RWPE2 (cell line): Measurements from ENCODE around the gene KRTAP1-4.

Experiments used
- ATAC-seq: fragments of 200-7000 bp; cut with Tn5 transposase; 3 replicates; pipeline ENCODE4 v1.9.1; 2021; ENCODE audit warnings: low read depth
- DNase-seq: peaks from one replicate; pipeline ENCODE4 v3.0.0-alpha.2; 2020; ENCODE audit warnings: low spot score
- H3K27ac ChIP-seq: fragments of 450-650 bp; 2 replicates; pipeline ENCODE4 v1.5.1; 2017; ENCODE audit warnings: mild to moderate bottlenecking; ENCODE audit not compliant: poor library complexity, severe bottlenecking
- H3K27me3 ChIP-seq: fragments of 250-450 bp; sonication (Bioruptor Pico); 2 replicates; pipeline ENCODE4 v1.5.1; 2021; ENCODE audit warnings: mild to moderate bottlenecking, moderate library complexity; ENCODE audit not compliant: insufficient read depth, poor library complexity, severe bottlenecking
- H3K36me3 ChIP-seq: fragments of 250-450 bp; sonication (Bioruptor Pico); 2 replicates; pipeline ENCODE4 v1.5.1; 2020; ENCODE audit warnings: low read depth, mild to moderate bottlenecking, moderate library complexity
- H3K4me1 ChIP-seq: fragments of 250-450 bp; sonication (Bioruptor Pico); 2 replicates; pipeline ENCODE4 v1.5.1; 2021; ENCODE audit warnings: mild to moderate bottlenecking, moderate library complexity; ENCODE audit not compliant: insufficient read depth, poor library complexity, severe bottlenecking
- H3K4me3 ChIP-seq: fragments of 250-450 bp; sonication (Bioruptor Pico); 2 replicates; pipeline ENCODE4 v1.5.1; 2021; ENCODE audit warnings: mild to moderate bottlenecking, moderate library complexity; ENCODE audit not compliant: severe bottlenecking
- H3K9me3 ChIP-seq: fragments of 250-450 bp; sonication (Bioruptor Pico); 2 replicates; pipeline ENCODE4 v1.5.1; 2021; ENCODE audit warnings: mild to moderate bottlenecking, moderate library complexity; ENCODE audit not compliant: severe bottlenecking
- TF ChIP-seq, protein P1 (sequence below): fragments of 450-650 bp; IDR thresholded peaks from one replicate; pipeline ENCODE4 v1.5.1; 2017; ENCODE audit warnings: mild to moderate bottlenecking, moderate library complexity; ENCODE audit not compliant: poor library complexity, severe bottlenecking

Gene KRTAP1-4

DNA sequence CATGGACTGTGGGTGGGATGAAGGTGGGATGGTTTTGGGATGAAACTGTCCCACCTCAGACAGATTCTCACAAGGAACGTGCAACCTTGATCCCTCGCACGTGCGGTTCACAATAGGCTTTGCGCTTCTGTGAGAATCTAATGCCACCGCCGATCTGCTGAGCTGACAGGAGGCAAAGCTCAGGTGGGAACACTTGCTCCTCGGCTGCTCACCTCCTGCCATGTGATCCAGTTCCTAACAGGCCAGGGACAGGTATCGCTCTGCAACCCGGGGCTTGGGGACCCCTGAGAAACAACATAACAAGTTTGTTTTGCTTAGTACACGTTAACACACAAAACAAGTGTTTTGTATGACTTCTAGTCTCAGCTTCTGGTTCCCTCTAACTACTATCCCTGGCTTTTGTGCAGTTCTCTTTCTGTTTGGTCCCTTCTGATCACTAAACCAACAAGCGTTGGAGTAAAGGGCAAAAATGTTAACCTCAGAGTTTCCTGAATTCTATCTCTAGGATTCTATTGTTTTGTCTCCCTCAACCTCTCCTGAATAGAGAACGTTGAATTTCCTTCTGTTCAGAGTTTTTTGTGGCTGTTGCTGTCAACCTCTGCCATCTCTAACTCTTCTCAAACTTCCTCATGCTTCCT is 13.3 kb downstream of the KRTAP1-4 start:
- DNase-seq (no peak), ATAC-seq (no peak)
- Histone ChIP-seq H3K27ac (no peak overlapping the region), H3K4me3 (no peak overlapping the region), H3K36me3 (no peaks in the 10 kb centered on the region), H3K9me3 (no peaks in the 10 kb centered on the region), H3K27me3 (no peaks in the 10 kb centered on the region), H3K4me1 (peaks cover 3% of the 10 kb centered on the region)
- TF ChIP-seq, protein P1, sequence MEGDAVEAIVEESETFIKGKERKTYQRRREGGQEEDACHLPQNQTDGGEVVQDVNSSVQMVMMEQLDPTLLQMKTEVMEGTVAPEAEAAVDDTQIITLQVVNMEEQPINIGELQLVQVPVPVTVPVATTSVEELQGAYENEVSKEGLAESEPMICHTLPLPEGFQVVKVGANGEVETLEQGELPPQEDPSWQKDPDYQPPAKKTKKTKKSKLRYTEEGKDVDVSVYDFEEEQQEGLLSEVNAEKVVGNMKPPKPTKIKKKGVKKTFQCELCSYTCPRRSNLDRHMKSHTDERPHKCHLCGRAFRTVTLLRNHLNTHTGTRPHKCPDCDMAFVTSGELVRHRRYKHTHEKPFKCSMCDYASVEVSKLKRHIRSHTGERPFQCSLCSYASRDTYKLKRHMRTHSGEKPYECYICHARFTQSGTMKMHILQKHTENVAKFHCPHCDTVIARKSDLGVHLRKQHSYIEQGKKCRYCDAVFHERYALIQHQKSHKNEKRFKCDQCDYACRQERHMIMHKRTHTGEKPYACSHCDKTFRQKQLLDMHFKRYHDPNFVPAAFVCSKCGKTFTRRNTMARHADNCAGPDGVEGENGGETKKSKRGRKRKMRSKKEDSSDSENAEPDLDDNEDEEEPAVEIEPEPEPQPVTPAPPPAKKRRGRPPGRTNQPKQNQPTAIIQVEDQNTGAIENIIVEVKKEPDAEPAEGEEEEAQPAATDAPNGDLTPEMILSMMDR, result no peak

DNA sequence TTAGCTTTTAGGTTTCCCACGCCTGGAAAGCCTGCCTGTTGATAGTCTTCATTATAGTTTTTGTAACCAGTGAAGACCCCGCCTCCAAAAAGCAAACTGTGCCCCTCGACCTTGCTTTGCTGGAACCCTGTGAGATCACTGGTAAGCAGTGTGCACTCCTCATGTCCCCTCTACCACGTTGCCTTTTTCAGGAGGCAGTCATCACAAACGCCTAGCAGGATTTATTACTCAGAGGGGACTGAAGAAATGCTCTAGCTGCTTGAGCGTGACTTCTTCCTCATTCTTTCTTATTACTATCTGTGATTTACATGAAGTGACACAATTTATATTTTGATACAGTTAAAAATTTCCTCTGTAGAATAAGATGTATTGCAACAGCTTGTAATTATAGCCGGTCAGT is 14.5 kb downstream of the KRTAP1-4 start:
- Histone ChIP-seq H3K27ac (no peak overlapping the region), H3K4me3 (no peak overlapping the region), H3K4me1 (peaks cover 3% of the 10 kb centered on the region), H3K27me3 (no peaks in the 10 kb centered on the region), H3K9me3 (no peaks in the 10 kb centered on the region), H3K36me3 (no peaks in the 10 kb centered on the region)
- no peak for DNase-seq
- ATAC-seq, result no peak
- TF ChIP-seq, protein P1, result no peak

DNA sequence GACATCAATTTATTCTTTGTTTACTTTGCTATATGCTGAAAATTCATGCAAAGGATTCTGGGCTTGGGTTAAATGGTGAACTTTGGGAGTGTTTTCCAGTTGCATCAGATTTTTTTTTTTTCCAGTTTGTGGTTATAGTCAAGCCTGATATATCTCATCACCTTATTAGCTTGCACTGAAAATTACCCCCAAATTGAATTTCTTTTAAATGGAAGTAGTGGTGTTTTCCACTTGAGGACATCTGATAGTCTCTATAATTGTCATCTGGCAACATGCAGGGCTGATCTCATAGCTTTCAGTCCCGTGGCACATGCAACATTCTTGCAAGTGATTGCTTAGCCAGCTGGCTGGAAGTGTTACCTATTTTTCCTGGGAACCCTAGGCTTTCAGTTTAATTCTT is 16.4 kb downstream of the KRTAP1-4 start:
- Histone ChIP-seq H3K9me3 (no peaks in the 10 kb centered on the region), H3K4me1 (peaks cover 11% of the 10 kb centered on the region), H3K4me3 (no peak overlapping the region), H3K36me3 (no peaks in the 10 kb centered on the region), H3K27me3 (no peaks in the 10 kb centered on the region), H3K27ac (no peak overlapping the region)
- DNase-seq, result no peak
- ATAC-seq, result no peak
- TF ChIP-seq, protein P1, result no peak

DNA sequence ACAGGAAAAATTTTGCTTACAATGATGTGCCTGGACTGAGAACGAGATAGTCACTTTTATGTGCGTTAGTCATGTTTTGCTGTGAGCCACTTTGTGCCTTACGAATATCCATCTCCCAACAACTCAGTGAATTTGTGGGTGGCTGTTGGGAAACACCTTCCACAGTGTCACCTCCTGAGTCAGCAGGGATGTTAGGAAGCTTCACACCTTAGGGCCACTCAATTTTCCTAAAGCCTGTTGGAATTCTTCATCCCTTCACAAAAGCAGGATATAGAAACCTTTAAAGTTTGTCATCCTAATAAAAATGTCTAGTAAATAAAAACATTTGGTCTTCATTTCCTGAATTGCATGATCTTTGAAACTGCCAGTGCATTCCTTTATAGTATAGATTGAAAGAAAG is 16.8 kb downstream of the KRTAP1-4 start:
- Histone ChIP-seq H3K27me3 (no peaks in the 10 kb centered on the region), H3K27ac (no peak overlapping the region), H3K4me1 (peaks cover 11% of the 10 kb centered on the region), H3K9me3 (no peaks in the 10 kb centered on the region), H3K4me3 (no peak overlapping the region), H3K36me3 (no peaks in the 10 kb centered on the region)
- TF ChIP-seq, protein P1, result no peak
- DNase-seq (no peak), ATAC-seq (no peak)

DNA sequence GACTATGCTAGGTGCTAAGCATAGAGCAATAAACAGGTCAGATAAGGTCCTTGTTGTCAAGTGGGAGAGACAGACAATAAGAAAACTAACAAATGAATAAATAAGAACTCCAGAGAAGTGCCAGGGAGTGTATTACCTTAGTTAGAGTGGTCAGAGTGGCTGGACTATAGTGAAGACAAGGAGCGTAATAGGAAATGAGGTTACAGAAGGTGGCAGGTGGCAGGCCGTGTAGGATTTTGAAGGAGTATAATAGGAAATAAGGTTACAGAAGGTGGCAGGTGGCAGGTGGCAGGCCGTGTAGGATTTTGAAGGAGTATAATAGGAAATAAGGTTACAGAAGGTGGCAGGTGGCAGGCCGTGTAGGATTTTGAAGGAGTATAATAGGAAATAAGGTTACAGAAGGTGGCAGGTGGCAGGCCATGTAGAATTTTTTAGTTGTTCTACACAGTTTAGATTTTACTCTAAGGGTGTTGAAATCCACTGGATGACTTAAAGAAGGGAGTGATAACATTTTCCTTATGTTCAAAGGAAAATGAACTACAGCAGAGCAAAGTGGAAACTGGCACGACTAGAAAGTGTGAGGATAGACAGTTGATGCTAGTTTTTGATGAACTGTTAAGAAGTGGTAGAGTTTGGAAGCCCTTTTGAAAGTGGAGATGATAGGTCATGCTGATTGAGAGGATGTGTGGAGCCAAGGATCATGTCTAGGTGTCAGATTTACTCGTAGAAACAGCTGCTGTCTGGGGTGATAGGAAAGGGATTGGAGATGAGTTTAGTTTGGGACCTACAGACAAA is 17.5 kb downstream of the KRTAP1-4 start:
- Histone ChIP-seq H3K27ac (no peak overlapping the region), H3K4me1 (peaks cover 11% of the 10 kb centered on the region), H3K9me3 (no peaks in the 10 kb centered on the region), H3K4me3 (no peak overlapping the region), H3K27me3 (no peaks in the 10 kb centered on the region), H3K36me3 (no peaks in the 10 kb centered on the region)
- TF ChIP-seq, protein P1, result no peak
- DNase-seq (no peak), ATAC-seq (no peak)
